Measurements from ENCODE around the gene CCNY.

DNA sequence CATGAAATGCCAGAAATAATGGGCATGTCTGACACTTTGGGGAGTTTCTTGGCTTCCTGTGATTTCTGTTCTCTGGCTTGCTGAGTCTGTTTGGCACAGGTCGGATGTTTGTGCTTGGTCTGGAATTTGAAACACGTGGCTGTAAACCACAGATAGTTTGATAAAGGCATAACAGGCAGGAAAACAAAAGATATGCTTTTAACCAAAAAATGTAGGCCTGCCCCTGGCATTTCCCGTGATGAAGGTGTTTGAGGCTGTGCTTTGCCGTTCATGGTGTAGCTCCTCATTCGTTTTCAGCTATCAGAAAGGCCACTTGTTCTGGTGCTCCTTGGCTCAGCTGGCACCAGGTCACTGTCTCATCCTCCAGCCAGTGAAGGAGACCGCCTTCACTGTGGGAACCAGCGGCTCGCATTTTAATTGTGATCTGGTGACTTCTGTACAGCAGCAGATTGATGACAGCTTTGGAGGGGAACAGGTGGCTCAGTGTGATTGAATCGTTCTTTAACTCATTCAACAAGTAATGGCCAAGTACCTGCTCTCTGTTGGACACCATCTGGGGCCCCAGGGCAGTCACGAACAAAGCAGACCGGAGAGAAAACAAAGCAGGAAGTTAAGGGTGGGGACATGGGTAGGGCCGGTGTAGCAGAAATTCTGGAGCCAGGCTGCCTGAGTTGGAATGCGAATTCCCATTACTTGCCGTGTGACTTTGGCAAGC is 111.5 kb downstream of the CCNY start:
- TF ChIP-seq EGR1 (IDR thresholded peaks at IDR 0.05), result no peak
- peak; percentile 94 for TF ChIP-seq TEAD4 (IDR thresholded peaks at IDR 0.05)
- TF ChIP-seq NFIC (IDR thresholded peaks at IDR 0.05), result peak; percentile 79
- TF ChIP-seq CEBPB (IDR thresholded peaks at IDR 0.05), result 0 out of 2 replicates have a peak, but pooled peaks have one; percentile 6
- TF ChIP-seq USF1 (IDR thresholded peaks at IDR 0.05), result peak; percentile 37; the same call in 1 of the 2 replicates
- TF ChIP-seq EP300 (IDR thresholded peaks at IDR 0.05; ENCODE audit: borderline replicate concordance), result peak; percentile 76
- TF ChIP-seq TAF1 (IDR thresholded peaks at IDR 0.05; ENCODE audit: low read depth), result no peak

Measured in Ishikawa (cell line).